ENCODE data around the gene SOSTDC1.
"Not testable (repeated sequence)": the region's sequence is repeated elsewhere in the genome, so short reads cannot be mapped to it uniquely, and the experiment has no call there.

SOSTDC1 gene

GRCh38 chr7:16465469-16466361, at the start of gene SOSTDC1:
SOSTDC1 (minus strand) TSS chr7:16465738; CDS start chr7:16465668, 70 bp downstream.
- in situ Hi-C loops (cut with MboI; ENCODE audit: low sequenced_read_pairs), result no loop called here
- H3K36me3 ChIP-seq (replicated peaks), result no peaks in the 10 kb centered on the region
- peaks cover 18% of the 10 kb centered on the region for H3K4me1 ChIP-seq
- DNase-seq (ENCODE audit: low spot score in 2 of 2), result peak in 1 of 2 experiments; percentile 63
- no peaks in the 10 kb centered on the region for H3K9me3 ChIP-seq
- H3K27me3 ChIP-seq (ENCODE audit: low read depth), result no peaks in the 10 kb centered on the region
- no peak within 1 kb of the TSS for H3K4me3 ChIP-seq

DNA sequence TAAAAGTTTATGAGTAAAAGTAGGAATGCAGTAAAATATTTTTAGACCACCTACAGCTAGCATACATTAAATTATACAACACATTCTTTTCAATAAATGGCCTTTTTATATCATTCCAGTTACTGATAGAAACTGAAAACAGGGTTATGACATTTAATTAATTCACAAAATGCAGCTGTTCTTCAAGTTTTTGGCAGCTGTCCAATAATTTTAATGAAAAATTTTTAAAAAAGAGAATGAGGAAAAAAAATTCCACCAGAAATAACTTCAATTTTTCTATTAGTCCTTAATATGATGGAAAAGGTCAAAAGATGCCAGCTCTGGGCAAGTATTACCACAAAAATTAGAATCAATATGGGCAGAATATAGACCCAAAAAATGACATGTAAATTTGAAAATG, 49.2 kb upstream of the SOSTDC1 start:
- Histone ChIP-seq H3K9me3 (no peaks in the 10 kb centered on the region), H3K4me3 (no peak overlapping the region), H3K36me3 (replicated peaks) (no peaks in the 10 kb centered on the region), H3K27me3 (ENCODE audit: low read depth) (peaks cover 11% of the 10 kb centered on the region), H3K4me1 (no peaks in the 10 kb centered on the region)
- in situ Hi-C loops (cut with MboI; ENCODE audit: low sequenced_read_pairs), result no loop called here
- no peak for DNase-seq (ENCODE audit: low spot score in 2 of 2)

DNA sequence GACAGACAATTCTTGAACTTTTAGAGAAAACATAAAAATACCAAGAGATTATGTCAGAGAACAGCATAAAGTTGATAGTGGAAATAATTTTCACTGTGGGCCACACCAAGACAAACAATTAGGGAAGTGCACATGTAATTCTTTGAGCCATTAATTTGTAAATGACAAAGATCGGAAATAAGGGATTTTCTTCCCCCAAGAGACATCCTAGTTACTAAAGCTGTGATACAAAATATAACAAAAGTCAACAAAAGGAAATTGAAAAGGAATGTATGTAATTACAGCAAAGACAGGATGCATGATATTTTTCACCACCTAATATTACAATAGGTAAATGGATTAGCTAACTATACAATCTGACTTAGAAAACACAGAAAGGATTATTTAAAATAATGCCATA, 48.7 kb upstream of the SOSTDC1 start:
- in situ Hi-C loops (cut with MboI; ENCODE audit: low sequenced_read_pairs), result no loop called here
- H3K4me1 ChIP-seq, result no peaks in the 10 kb centered on the region
- DNase-seq (ENCODE audit: low spot score in 2 of 2), result peak in 1 of 2 experiments; percentile 59
- H3K27me3 ChIP-seq (ENCODE audit: low read depth), result peaks cover 11% of the 10 kb centered on the region
- H3K4me3 ChIP-seq, result no peak overlapping the region
- H3K36me3 ChIP-seq (replicated peaks), result no peaks in the 10 kb centered on the region
- H3K9me3 ChIP-seq, result no peaks in the 10 kb centered on the region

GRCh38 chr7:16512097-16512496, 46.6 kb upstream of the SOSTDC1 start:
- no peak for DNase-seq (ENCODE audit: low spot score in 2 of 2)
- H3K27me3 ChIP-seq (ENCODE audit: low read depth), result peaks cover 13% of the 10 kb centered on the region
- in situ Hi-C loops (cut with MboI; ENCODE audit: low sequenced_read_pairs), result no loop called here
- no peaks in the 10 kb centered on the region for H3K36me3 ChIP-seq (replicated peaks)
- H3K4me1 ChIP-seq, result no peaks in the 10 kb centered on the region
- no peaks in the 10 kb centered on the region for H3K9me3 ChIP-seq
- no peak overlapping the region for H3K4me3 ChIP-seq

GRCh38 chr7:16511314-16511713, 45.8 kb upstream of the SOSTDC1 start:
- no peaks in the 10 kb centered on the region for H3K36me3 ChIP-seq (replicated peaks)
- H3K4me3 ChIP-seq, result no peak overlapping the region
- DNase-seq (ENCODE audit: low spot score in 2 of 2), result no peak
- in situ Hi-C loops (cut with MboI; ENCODE audit: low sequenced_read_pairs), result no loop called here
- H3K9me3 ChIP-seq, result no peaks in the 10 kb centered on the region
- H3K4me1 ChIP-seq, result no peaks in the 10 kb centered on the region
- H3K27me3 ChIP-seq (ENCODE audit: low read depth), result peaks cover 7% of the 10 kb centered on the region

GRCh38 chr7:16509829-16510228, 44.3 kb upstream of the SOSTDC1 start:
- H3K36me3 ChIP-seq (replicated peaks), result no peaks in the 10 kb centered on the region
- H3K4me1 ChIP-seq, result no peaks in the 10 kb centered on the region
- no peaks in the 10 kb centered on the region for H3K9me3 ChIP-seq
- DNase-seq (ENCODE audit: low spot score in 2 of 2), result no peak
- H3K27me3 ChIP-seq (ENCODE audit: low read depth), result peaks cover 5% of the 10 kb centered on the region
- no peak overlapping the region for H3K4me3 ChIP-seq
- in situ Hi-C loops (cut with MboI; ENCODE audit: low sequenced_read_pairs), result no loop called here

DNA sequence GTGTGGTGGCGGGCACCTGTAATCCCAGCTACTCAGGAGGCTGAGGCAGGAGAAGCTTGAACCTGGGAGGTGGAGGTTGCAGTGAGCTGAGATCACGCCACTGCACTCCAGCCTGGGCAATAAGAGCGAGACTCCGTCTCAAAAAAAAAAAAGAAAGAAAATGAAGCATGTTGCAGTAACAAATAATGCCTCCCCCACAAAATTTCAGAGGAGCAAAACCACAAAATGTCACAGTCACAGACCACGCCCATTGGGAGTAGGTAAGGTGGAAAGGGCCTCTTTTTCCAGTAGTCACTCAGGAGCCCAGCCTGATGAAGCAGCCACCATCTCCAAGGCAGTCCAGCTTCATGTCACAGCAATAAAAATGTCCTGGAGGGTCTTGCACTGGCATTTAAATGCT, 40.9 kb upstream of the SOSTDC1 start:
- H3K4me1 ChIP-seq; H3K36me3 ChIP-seq (replicated peaks); DNase-seq (ENCODE audit: low spot score in 2 of 2); in situ Hi-C loops (cut with MboI; ENCODE audit: low sequenced_read_pairs); H3K4me3 ChIP-seq; H3K9me3 ChIP-seq; H3K27me3 ChIP-seq (ENCODE audit: low read depth): not testable (repeated sequence)

- DNase-seq (ENCODE audit: low spot score in 2 of 2), result no peak
- Histone ChIP-seq H3K9me3 (no peaks in the 10 kb centered on the region), H3K27me3 (ENCODE audit: low read depth) (peaks cover 5% of the 10 kb centered on the region), H3K4me3 (no peak overlapping the region), H3K4me1 (no peaks in the 10 kb centered on the region), H3K36me3 (replicated peaks) (no peaks in the 10 kb centered on the region)
- in situ Hi-C loops (cut with MboI; ENCODE audit: low sequenced_read_pairs), result no loop called here
Measured at GRCh38 chr7:16504019-16504418, 38.5 kb upstream of the SOSTDC1 start.

GRCh38 chr7:16502303-16502702, 36.8 kb upstream of the SOSTDC1 start:
- in situ Hi-C loops (cut with MboI; ENCODE audit: low sequenced_read_pairs), result no loop called here
- Histone ChIP-seq H3K4me3 (no peak overlapping the region), H3K4me1 (no peaks in the 10 kb centered on the region), H3K9me3 (no peaks in the 10 kb centered on the region), H3K36me3 (replicated peaks) (no peaks in the 10 kb centered on the region), H3K27me3 (ENCODE audit: low read depth) (peaks cover 3% of the 10 kb centered on the region; the same call in 1 of the 2 replicates)
- no peak for DNase-seq (ENCODE audit: low spot score in 2 of 2)

- H3K27me3 ChIP-seq (ENCODE audit: low read depth), result no peaks in the 10 kb centered on the region
- no peak overlapping the region for H3K4me3 ChIP-seq
- H3K36me3 ChIP-seq (replicated peaks), result no peaks in the 10 kb centered on the region
- H3K9me3 ChIP-seq, result no peaks in the 10 kb centered on the region
- H3K4me1 ChIP-seq, result peaks cover 8% of the 10 kb centered on the region
- in situ Hi-C loops (cut with MboI; ENCODE audit: low sequenced_read_pairs), result no loop called here
- DNase-seq (ENCODE audit: low spot score in 2 of 2), result no peak
Measured at GRCh38 chr7:16498122-16498521, 32.6 kb upstream of the SOSTDC1 start.

DNA sequence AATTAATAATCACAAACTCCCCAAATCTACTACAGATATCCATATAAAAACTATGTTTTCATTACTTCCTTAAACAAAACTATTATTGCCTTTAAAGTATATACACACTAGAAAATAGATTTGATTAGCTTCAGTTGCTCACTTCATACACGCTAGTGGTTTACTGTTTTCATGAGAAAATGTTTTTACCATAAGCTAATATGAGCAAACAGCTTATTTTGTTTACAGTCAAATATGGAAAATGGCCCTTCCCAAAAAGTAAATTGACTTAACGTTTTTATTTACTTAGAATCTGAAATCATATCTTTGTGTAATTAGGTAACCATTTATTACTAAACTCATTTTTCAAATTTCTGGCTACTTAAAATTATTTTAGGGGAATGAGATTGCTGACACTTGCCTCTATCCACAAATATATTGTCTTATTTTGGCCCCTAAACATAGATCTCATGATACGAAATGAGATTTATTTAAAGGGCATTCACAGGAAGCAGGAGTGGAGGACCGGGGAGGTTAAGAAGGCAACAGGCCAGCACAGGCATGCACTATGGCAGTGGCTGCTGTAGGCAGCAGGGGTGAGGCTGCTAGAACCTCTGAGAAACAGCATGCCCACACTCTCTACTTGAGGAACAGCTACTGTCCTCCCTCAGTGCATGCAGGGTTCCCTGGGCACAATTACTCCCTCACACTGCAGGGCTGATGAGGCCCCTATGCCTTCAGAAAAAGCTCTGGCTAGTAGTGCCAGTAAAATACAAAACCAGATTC, 29.6 kb upstream of the SOSTDC1 start:
- H3K4me1 ChIP-seq, result peaks cover 33% of the 10 kb centered on the region
- H3K27me3 ChIP-seq (ENCODE audit: low read depth), result no peaks in the 10 kb centered on the region
- DNase-seq (ENCODE audit: low spot score in 2 of 2), result no peak
- in situ Hi-C loops (cut with MboI; ENCODE audit: low sequenced_read_pairs), result no loop called here
- no peak overlapping the region for H3K4me3 ChIP-seq
- H3K36me3 ChIP-seq (replicated peaks), result no peaks in the 10 kb centered on the region
- no peaks in the 10 kb centered on the region for H3K9me3 ChIP-seq

DNA sequence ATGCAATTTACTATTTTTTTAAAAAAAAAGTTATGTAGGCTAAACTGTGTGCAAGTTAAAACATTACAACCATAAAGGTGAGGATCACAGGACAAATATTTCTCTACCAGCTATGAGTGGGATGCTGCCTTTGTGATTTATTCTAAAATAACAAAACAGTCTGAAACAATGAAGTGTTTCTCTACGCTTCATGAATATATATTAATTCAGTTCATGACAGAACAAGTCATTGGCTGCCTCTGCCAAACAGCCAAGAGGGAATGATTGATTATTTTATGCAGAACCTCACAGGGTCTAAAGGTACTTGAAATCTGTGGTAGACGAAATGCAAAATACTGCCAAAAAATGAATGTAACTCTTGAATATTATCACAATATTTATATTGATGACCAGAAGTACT, 29.0 kb upstream of the SOSTDC1 start:
- no peak for DNase-seq (ENCODE audit: low spot score in 2 of 2)
- no peaks in the 10 kb centered on the region for H3K36me3 ChIP-seq (replicated peaks)
- H3K4me3 ChIP-seq, result no peak overlapping the region
- in situ Hi-C loops (cut with MboI; ENCODE audit: low sequenced_read_pairs), result no loop called here
- peaks cover 36% of the 10 kb centered on the region for H3K4me1 ChIP-seq
- H3K9me3 ChIP-seq, result no peaks in the 10 kb centered on the region
- H3K27me3 ChIP-seq (ENCODE audit: low read depth), result no peaks in the 10 kb centered on the region

- Histone ChIP-seq H3K9me3 (no peaks in the 10 kb centered on the region), H3K4me3 (no peak overlapping the region), H3K4me1 (peaks cover 39% of the 10 kb centered on the region), H3K36me3 (replicated peaks) (no peaks in the 10 kb centered on the region), H3K27me3 (ENCODE audit: low read depth) (no peaks in the 10 kb centered on the region)
- DNase-seq (ENCODE audit: low spot score in 2 of 2), result no peak
- in situ Hi-C loops (cut with MboI; ENCODE audit: low sequenced_read_pairs), result no loop called here
Measured at GRCh38 chr7:16493266-16493665, 27.7 kb upstream of the SOSTDC1 start.

DNA sequence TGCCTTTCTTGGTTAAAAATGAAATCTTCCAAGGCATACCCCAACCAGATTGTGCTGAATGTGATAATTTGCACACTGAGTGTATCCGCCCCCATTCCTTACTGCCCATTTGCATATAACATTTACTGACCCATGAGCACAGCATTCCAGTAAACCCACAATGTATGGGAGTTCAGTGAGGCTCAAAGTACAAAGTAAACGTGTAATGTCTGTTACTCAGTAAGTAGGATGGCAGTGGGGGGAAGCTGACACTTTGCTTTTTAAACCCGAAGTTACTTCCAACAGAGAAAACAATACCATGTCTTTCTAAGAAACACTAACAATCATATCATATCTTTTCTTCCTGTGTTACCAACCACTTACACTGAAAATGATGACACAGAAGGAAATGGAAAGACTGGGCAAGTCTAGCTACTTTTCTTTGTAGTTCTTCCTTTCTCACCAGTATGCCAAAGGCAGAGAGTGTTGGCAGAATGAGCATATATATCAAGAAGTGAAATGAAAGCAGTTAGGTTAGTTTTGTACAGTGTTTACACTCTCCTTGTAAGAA, 27.1 kb upstream of the SOSTDC1 start:
- no peak overlapping the region for H3K4me3 ChIP-seq
- H3K27me3 ChIP-seq (ENCODE audit: low read depth), result no peaks in the 10 kb centered on the region
- no peaks in the 10 kb centered on the region for H3K9me3 ChIP-seq
- H3K4me1 ChIP-seq, result peaks cover 39% of the 10 kb centered on the region
- in situ Hi-C loops (cut with MboI; ENCODE audit: low sequenced_read_pairs), result no loop called here
- no peak for DNase-seq (ENCODE audit: low spot score in 2 of 2)
- H3K36me3 ChIP-seq (replicated peaks), result no peaks in the 10 kb centered on the region

All from HAP-1 (cell line).